HG03097 (cell line): ENCODE data around the gene FCGR1A.

ENCODE experiments used
- ATAC-seq: cut with Tn5 transposase; IDR thresholded peaks from one replicate; pipeline ENCODE4 v1.9.1; 2021; ENCODE audit not compliant: unreplicated experiment, low FRiP score

FCGR1A gene

GRCh38 chr1:149831764-149832315 lies 49.3 kb downstream of the FCGR1A start:
- peak; percentile 12 for ATAC-seq

GRCh38 chr1:149832316-149833126 lies 50.0 kb downstream of the FCGR1A start:
- peak; percentile 67 for ATAC-seq

- peak; percentile 11 for ATAC-seq
These were observed 50.6 kb downstream of the FCGR1A start for GRCh38 chr1:149833144-149833543.

GRCh38 chr1:149841149-149841548 lies 58.7 kb downstream of the FCGR1A start:
- ATAC-seq = peak; percentile 26
